ENCODE data around the gene TENT4B.
A peak's percentile ranks its signal among the peaks of the same experiment; 100 is the strongest.

The TENT4B gene

DNA sequence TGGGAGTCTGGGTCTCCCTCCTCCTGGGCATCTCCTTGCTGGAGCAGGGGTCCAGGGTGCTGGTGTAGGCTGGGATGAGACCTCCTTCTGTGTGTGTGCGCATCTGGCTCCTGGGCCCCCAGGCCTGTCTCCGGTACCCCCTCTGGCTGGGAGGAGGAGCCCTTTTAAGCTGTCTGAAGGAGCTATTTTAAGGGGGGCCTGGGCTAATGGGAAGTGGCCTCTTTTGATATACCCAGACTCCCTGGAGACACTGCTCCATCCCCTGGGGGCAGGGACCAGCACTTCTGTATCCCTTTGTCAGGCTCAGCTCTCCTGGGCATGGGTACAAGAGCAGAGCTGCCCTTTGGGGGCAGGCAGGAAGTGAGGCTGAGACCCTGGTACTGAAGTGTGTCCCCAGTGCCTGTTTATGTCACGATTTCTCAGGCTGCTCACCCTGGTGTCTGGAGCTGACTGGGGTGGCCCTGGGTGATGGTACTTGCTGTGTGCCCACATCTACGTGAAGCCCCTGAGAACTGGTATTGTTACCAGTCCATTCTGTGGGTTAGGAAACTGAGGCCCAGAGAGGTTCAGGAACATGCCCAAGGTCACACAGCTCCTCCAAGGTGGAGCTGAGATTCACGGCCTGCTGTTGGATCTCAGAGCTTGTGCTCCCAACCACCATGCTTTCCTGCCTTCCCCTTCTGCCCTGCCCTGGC lies 119.7 kb downstream of the TENT4B start:
- no peak for DNase-seq

GRCh38 chr16:50273382-50273690 lies 120.2 kb downstream of the TENT4B start:
- no peak for DNase-seq

DNA sequence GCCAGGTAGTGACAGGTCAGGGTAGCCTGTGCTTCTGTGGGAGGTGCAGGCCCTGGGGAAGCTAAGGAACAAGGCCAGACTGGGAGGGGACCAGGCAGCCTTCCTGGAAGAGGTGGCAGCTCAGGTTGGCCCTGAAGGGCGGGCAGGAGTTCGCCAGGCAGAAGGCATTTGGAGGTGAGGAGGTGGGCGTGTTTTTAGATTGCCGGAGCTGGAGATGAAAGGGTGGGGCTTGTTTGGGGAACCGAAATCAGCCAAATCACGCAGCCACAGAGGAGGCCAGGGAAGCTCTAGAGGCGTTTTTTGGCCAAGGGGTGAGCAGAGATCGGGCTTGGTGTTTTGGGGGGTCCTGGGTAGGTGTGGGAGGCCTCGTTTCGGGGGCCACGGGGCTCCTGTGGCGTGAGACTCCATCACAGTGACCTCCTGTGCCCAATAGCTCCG lies 120.8 kb downstream of the TENT4B start:
- DNase-seq: peak; percentile 38

DNA sequence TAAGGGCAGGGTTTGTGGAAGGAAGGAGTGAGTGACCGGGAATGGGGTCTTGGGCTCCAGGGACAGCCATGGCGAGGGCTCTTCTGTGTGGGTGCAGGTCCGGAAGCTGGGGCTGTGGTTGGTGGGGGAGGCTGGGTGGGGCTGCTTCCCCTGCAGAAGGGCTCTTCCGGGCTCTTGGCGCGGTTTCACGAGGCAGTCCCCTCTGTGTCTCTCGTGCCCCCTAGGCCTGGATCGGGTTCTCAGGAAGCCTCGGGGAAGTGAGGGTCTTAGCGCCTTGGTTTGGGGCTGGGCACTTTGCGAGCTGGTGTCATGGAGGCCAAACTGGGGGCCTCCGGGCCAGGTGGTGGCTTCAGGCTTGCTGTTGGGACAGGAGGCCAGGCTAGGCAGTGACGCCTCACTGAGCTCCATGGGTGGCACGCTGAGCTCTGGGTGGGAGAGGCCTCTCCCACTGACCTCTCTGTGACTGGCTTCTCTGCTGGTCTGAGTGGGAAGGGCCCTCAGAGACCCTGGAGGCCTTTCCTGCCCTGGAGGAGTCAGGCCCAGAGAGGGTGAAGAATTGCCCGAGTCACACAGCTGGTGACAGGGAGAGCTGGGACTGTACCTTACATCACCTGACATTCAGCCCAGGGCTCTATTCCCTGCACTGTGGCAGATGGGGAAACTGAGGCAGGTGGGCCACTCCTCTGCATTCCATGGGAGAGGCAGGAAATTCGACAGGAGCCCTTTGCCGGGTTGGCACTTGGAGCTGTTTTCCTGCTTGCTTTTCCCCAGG lies 121.4 kb downstream of the TENT4B start:
- DNase-seq: peak; percentile 62

GRCh38 chr16:50275098-50275415 lies 122.0 kb downstream of the TENT4B start:
- DNase-seq: no peak

GRCh38 chr16:50275428-50276325 lies 122.6 kb downstream of the TENT4B start:
- DNase-seq: no peak

GRCh38 chr16:50276326-50276640 lies 123.2 kb downstream of the TENT4B start:
- DNase-seq: no peak

GRCh38 chr16:50276801-50277555 lies 123.9 kb downstream of the TENT4B start:
- no peak for DNase-seq

DNA sequence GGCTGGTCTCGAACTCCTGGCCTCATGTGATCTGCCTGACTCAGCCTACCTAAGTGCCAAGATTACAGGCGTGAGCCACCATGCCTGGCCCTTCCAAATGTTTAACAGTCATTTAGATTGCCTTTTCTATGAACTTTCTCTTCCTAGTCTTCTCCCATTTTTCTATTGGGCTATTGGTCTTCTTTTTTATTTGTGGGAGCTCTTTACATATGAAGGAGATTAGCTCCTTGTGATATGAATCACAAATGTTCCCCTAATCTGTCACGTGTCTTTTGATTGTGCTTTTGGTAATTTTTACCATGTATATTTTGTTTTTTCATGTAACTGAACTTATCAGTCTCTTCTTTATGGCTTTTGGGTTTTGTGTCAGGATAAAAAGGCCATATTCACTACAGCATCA lies 125.1 kb downstream of the TENT4B start:
- no peak for DNase-seq

GRCh38 chr16:50279504-50279865 lies 126.4 kb downstream of the TENT4B start:
- no peak for DNase-seq

DNA sequence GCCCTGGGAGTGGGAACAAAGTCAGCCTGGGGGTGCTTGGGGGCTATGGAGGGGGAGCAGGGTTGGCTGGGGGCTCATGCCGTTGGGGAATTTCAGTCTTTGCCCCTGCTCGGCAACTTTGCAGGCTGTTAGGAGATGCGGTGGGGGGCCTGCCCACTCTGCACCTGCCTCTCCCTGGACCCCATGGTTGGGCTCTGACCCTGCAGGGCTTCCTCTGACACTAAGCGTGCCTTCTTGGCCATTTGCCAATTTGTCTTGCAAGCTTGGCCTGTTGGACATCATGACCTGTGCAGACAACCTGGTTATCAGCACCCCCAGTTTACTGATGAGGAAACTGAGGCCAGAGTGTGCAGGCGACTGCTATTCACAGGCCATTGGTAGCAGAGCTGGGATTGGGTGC lies 127.8 kb downstream of the TENT4B start:
- no peak for DNase-seq

Measured in CD4-positive, alpha-beta T cell treated with Interleukin-10 for 1 hour (primary cell).